ENCODE results near the gene JMJD6. TPM values are rescaled to one million over a fixed set of nuclear protein-coding genes. Genes with fewer than 3 reads are reported as not detected.

The JMJD6 gene
- total and polyA plus RNA-seq, 2 experiments from 2014 or later, result 23.5 to 33.6 TPM

DNA sequence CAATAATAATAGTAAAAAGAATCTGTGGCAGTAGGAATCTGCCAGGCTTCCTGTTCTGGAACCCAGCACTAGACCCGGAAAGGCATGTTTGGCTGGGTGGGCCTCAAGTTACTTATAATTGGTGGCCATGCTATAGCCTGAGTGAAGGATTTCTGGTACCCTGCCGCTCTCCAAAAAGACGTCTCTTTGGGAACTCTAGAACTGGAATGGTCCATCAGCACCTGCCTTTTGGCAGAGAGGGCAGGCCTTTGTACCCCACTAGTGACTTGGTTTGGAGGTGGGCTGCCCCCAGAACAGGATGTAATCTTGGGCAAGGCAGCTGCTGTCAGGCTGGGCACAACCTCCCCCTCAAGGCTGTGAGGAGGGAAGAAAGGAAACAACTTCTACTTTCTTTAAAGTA, 53.5 kb downstream of the JMJD6 start:
- no peak overlapping the region for H3K4me3 ChIP-seq
- no peak for DNase-seq (ENCODE audit: low read depth in 1 of 2, low spot score in 1 of 2)
- no peaks in the 10 kb centered on the region for H3K9me3 ChIP-seq (ENCODE audit: low read depth)

DNA sequence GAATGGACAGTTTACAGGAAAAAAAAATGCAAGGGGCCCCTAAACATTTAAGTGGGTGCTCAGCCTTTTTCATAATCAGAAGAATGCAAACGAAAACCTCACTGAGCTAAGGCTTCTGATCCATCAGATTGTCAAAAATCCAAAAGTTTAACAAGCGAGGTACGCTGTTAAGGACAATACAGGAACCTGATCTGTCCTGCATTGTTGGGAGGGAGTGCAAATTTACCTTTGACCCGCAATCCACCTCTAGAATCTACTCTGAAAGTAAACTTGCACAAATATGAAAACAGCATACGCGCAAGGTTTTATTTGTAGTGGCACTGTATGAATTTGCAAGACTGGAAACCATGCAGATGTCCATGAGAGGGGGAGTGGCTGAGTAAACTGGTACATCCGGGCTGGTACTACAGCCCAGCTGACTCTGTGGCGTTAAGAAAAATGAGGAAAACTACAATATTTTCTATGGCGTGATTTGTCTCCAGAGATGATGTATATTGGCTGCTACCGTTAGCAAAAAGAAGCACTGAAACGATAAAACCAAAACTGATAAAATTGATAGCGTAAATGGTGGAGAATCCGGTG, 54.0 kb downstream of the JMJD6 start:
- peaks cover 11% of the 10 kb centered on the region for H3K4me1 ChIP-seq (ENCODE audit: low read depth)
- peak overlapping the region; percentile 44 for H3K27ac ChIP-seq
- H3K36me3 ChIP-seq, result no peaks in the 10 kb centered on the region
- no peaks in the 10 kb centered on the region for H3K9me3 ChIP-seq (ENCODE audit: low read depth)
- H3K27me3 ChIP-seq, result no peaks in the 10 kb centered on the region
- H3K4me3 ChIP-seq, result peak overlapping the region; percentile 55
- DNase-seq (ENCODE audit: low read depth in 1 of 2, low spot score in 1 of 2), result no peak
- TF ChIP-seq, protein P1, sequence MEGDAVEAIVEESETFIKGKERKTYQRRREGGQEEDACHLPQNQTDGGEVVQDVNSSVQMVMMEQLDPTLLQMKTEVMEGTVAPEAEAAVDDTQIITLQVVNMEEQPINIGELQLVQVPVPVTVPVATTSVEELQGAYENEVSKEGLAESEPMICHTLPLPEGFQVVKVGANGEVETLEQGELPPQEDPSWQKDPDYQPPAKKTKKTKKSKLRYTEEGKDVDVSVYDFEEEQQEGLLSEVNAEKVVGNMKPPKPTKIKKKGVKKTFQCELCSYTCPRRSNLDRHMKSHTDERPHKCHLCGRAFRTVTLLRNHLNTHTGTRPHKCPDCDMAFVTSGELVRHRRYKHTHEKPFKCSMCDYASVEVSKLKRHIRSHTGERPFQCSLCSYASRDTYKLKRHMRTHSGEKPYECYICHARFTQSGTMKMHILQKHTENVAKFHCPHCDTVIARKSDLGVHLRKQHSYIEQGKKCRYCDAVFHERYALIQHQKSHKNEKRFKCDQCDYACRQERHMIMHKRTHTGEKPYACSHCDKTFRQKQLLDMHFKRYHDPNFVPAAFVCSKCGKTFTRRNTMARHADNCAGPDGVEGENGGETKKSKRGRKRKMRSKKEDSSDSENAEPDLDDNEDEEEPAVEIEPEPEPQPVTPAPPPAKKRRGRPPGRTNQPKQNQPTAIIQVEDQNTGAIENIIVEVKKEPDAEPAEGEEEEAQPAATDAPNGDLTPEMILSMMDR (IDR thresholded peaks at IDR 0.05; ENCODE audit: low read depth, low read length), result no peak

More for the DNA sequence above, 53.5 kb downstream of the JMJD6 start:
- TF ChIP-seq, protein P1 (IDR thresholded peaks at IDR 0.05; ENCODE audit: low read depth, low read length), result no peak
- Histone ChIP-seq H3K36me3 (no peaks in the 10 kb centered on the region), H3K27ac (no peak overlapping the region), H3K27me3 (no peaks in the 10 kb centered on the region), H3K4me1 (ENCODE audit: low read depth) (peaks cover 11% of the 10 kb centered on the region)

DNA sequence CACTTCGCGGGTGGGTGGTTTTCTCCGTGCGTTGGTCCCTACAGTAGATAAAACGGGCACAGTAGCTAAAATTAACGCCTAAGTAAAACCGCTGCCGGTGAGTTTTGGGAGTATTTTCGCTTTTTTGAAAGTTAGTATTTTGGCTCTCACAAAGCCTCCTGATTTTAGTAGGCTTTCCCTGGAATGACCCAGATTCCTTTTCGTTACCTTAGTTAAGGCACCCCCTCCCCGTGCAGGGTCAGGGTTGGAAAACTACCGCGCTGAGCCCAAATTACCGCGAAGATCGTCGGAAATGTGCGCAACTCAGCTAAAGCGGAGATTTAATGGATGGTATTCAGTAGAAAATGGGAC, 54.5 kb downstream of the JMJD6 start:
- H3K9me3 ChIP-seq (ENCODE audit: low read depth), result no peaks in the 10 kb centered on the region
- H3K27ac ChIP-seq, result peak overlapping the region; percentile 44

DNA sequence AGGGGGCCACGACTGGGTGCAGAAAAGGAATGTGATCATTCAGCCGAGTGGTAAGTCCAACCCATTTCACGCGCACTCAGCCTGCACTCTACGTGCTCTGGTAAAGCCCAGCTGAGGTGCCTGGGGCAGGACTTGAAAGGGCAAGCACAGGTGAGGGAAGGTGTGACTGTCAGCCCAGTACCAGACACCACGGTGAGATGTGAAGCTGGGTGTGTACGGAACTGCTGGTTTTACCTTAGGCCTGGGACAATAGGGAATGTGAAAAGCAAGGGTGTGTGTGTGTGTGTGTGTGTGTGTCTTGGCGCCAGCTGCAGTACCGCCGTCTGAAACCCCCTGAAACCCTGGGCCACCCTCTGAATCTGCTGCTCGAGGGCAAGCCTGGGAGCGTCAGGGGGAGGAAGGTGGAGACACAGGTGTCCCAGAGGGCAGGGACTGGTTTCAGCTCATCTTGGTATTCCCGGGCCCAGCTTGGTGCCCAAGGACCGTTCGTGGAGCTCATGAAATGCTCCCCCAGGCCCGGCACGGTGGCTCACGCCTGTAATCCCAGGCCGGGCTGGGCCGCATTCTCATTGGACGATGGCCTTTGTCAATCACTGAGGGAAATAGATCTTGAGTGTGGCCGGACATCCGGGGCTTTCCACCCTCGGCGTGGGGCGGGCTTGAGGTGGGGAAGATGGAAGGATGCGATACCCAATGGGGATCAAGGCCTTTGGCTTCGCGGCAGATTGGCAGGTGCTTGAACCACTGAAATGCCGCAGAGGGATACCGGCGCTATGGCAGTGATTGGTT, 55.1 kb downstream of the JMJD6 start:
- H3K4me1 ChIP-seq (ENCODE audit: low read depth), result peaks cover 11% of the 10 kb centered on the region
- no peaks in the 10 kb centered on the region for H3K36me3 ChIP-seq
- no peaks in the 10 kb centered on the region for H3K27me3 ChIP-seq
- TF ChIP-seq, protein P1 (IDR thresholded peaks at IDR 0.05; ENCODE audit: low read depth, low read length), result no peak
- peak overlapping the region; percentile 55 for H3K4me3 ChIP-seq
- peak overlapping the region; percentile 71 for H3K27ac ChIP-seq
- no peaks in the 10 kb centered on the region for H3K9me3 ChIP-seq (ENCODE audit: low read depth)
- peak; percentile 100 for DNase-seq (ENCODE audit: low read depth in 1 of 2, low spot score in 1 of 2)

More for the DNA sequence above, 54.5 kb downstream of the JMJD6 start:
- peak overlapping the region; percentile 55 for H3K4me3 ChIP-seq
- DNase-seq (ENCODE audit: low read depth in 1 of 2, low spot score in 1 of 2), result no peak
- peaks cover 11% of the 10 kb centered on the region for H3K4me1 ChIP-seq (ENCODE audit: low read depth)
- H3K36me3 ChIP-seq, result no peaks in the 10 kb centered on the region
- no peaks in the 10 kb centered on the region for H3K27me3 ChIP-seq
- TF ChIP-seq, protein P1 (IDR thresholded peaks at IDR 0.05; ENCODE audit: low read depth, low read length), result no peak

DNA sequence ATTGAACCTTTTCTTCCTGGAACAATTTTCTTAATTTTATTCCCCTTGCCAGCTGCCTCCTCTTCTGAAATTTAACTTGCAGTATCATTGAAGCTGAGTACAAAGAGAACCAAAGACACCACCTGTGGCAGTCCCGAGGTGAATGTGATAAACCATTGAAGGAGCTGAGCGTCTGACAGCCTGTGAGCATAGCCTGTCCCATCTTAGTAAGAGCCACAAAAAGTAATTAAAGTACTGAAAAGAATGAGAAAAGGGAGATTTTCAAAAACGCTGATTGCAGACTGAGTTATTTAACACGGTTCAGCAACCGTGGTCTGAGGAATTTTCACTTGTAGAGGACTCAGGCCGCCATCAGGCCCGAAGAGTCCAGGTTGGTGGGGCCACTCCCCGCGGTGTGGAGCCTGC, 55.7 kb downstream of the JMJD6 start:
- TF ChIP-seq, protein P1 (IDR thresholded peaks at IDR 0.05; ENCODE audit: low read depth, low read length), result no peak
- no peak for DNase-seq (ENCODE audit: low read depth in 1 of 2, low spot score in 1 of 2)
- Histone ChIP-seq H3K27ac (peak overlapping the region; percentile 71), H3K4me1 (ENCODE audit: low read depth) (peaks cover 11% of the 10 kb centered on the region), H3K27me3 (no peaks in the 10 kb centered on the region), H3K9me3 (ENCODE audit: low read depth) (no peaks in the 10 kb centered on the region), H3K4me3 (no peak overlapping the region), H3K36me3 (no peaks in the 10 kb centered on the region)
